H1 (cell line): ENCODE measurements around the gene CDKN2A. TPM values are rescaled to one million over a fixed set of nuclear protein-coding genes. Genes with fewer than 3 reads are reported as not detected.

Experiments
- CTCF ChIA-PET: fragments of 300-600 bp; sonication (Branson Sonifier 250); formaldehyde crosslinking; loops from one replicate; lab custom pipeline; 2021; ENCODE audit not compliant: partially characterized antibody; lab: Charles Lee
- POLR2A ChIA-PET: fragments of 300-600 bp; sonication (Branson Sonifier 250); formaldehyde crosslinking; loops from one replicate; lab custom pipeline; 2021; ENCODE audit warnings: inconsistent platforms; ENCODE audit not compliant: partially characterized antibody; lab: Charles Lee
- DNase-seq, 2 experiments: peaks; one replicate each; pipeline versions ENCODE4 v3.0.0 to v3.0.0-alpha.2; 2010 to 2022; ENCODE audit warnings: low spot score in 2 of 2, low read depth in 1 of 2, mixed read lengths in 1 of 2
- FAIRE-seq: peaks from 2 replicates; lab custom pipeline; 2011; peaks lifted over from hg19 to GRCh38; lab: Jason Lieb, UNC
- H2AFZ ChIP-seq: 2 replicates; pipeline ENCODE4 v1.8.1; 2012; ENCODE audit warnings: low read length, inconsistent platforms
- H2AK5ac ChIP-seq: 2 replicates; pipeline ENCODE4 v1.6.1; 2013; ENCODE audit warnings: low read depth, low read length
- H2BK120ac ChIP-seq: replicated peaks from 2 replicates; pipeline ENCODE3; 2013; ENCODE audit warnings: low read depth, low read length, inconsistent platforms
- H2BK12ac ChIP-seq: 2 replicates; pipeline ENCODE4 v1.6.1; 2013; ENCODE audit warnings: low read depth, low read length
- H2BK15ac ChIP-seq: 2 replicates; pipeline ENCODE4 v1.6.1; 2013; ENCODE audit warnings: low read length
- H2BK20ac ChIP-seq: 2 replicates; pipeline ENCODE4 v1.6.1; 2013; ENCODE audit warnings: low read length
- H2BK5ac ChIP-seq: 2 replicates; pipeline ENCODE4 v1.6.1; 2013; ENCODE audit warnings: low read depth, low read length
- H3K14ac ChIP-seq: 2 replicates; pipeline ENCODE4 v1.6.1; 2013; ENCODE audit warnings: inconsistent platforms; ENCODE audit not compliant: insufficient read length
- H3K18ac ChIP-seq: 2 replicates; pipeline ENCODE4 v1.6.1; 2013; ENCODE audit warnings: low read length; ENCODE audit errors: extremely low read depth
- H3K23ac ChIP-seq: 2 replicates; pipeline ENCODE4 v1.6.1; 2013; ENCODE audit warnings: inconsistent platforms; ENCODE audit not compliant: insufficient read length
- H3K23me2 ChIP-seq: 2 replicates; pipeline ENCODE4 v1.6.1; 2013; ENCODE audit warnings: low read depth, low read length
- H3K27ac ChIP-seq: 2 replicates; pipeline ENCODE4 v1.6.1; 2011; ENCODE audit warnings: low read depth, low read length, inconsistent platforms
- H3K27me3 ChIP-seq, 4 experiments: replicated peaks in 1 of 4; 1 replicate in 1 of 4; 2 replicates in 3 of 4; pipeline versions ENCODE4 v1.6.1 to v1.8.1; 2011 to 2013; ENCODE audit warnings: low read length in 3 of 4, mild to moderate bottlenecking in 3 of 4, inconsistent platforms in 2 of 4, mixed read lengths in 2 of 4, moderate library complexity in 1 of 4; ENCODE audit not compliant: control insufficient read depth in 3 of 4, insufficient read depth in 3 of 4; ENCODE audit errors: extremely low read depth in 1 of 4
- H3K36me3 ChIP-seq, 4 experiments: 2 replicates each; pipeline versions ENCODE4 v1.6.1 to v1.8.1; 2011 to 2013; ENCODE audit warnings: mild to moderate bottlenecking in 4 of 4, low read length in 3 of 4, moderate library complexity in 2 of 4, control low read depth in 1 of 4, inconsistent platforms in 1 of 4; ENCODE audit not compliant: insufficient read depth in 4 of 4, control insufficient read depth in 2 of 4
- H3K4ac ChIP-seq: replicated peaks from 2 replicates; pipeline ENCODE3; 2013; ENCODE audit warnings: low read length, low read depth, mixed read lengths, inconsistent platforms; ENCODE audit not compliant: insufficient read length
- H3K4me1 ChIP-seq, 4 experiments: replicated peaks in 1 of 4; 1 replicate in 1 of 4; 2 replicates in 3 of 4; pipeline versions ENCODE4 v1.6.1 to v1.8.1; 2011 to 2013; ENCODE audit warnings: low read length in 3 of 4, inconsistent platforms in 2 of 4, mixed read lengths in 1 of 4; ENCODE audit not compliant: insufficient read depth in 4 of 4, control insufficient read depth in 3 of 4
- H3K4me2 ChIP-seq, 2 experiments: 2 replicates each; pipeline versions ENCODE4 v1.6.1 to v1.8.1; 2011 to 2013; ENCODE audit warnings: low read depth in 2 of 2, low read length in 2 of 2, control low read depth in 1 of 2, inconsistent platforms in 1 of 2, mild to moderate bottlenecking in 1 of 2; ENCODE audit not compliant: insufficient read depth in 1 of 2
- H3K4me3 ChIP-seq, 4 experiments: fragments of 200-600, 300-600 bp in 1 of 4; sonication (generic), shearing (Covaris generic), sonication (Bioruptor Twin) in 1 of 4; 2 replicates each; pipeline versions ENCODE4 v1.5.1 to v1.8.1; 2011 to 2016; ENCODE audit warnings: low read length in 4 of 4, low read depth in 3 of 4, control low read depth in 2 of 4, inconsistent platforms in 2 of 4, mild to moderate bottlenecking in 2 of 4, mixed read lengths in 1 of 4, moderate library complexity in 1 of 4; ENCODE audit not compliant: insufficient read depth in 2 of 4; ENCODE audit errors: extremely low read depth in 1 of 4
- H3K56ac ChIP-seq: replicated peaks from 2 replicates; pipeline ENCODE3; 2013; ENCODE audit warnings: low read depth, mild to moderate bottlenecking, mixed read lengths, low read length, inconsistent platforms; ENCODE audit not compliant: insufficient read length
- H3K79me1 ChIP-seq: 2 replicates; pipeline ENCODE4 v1.6.1; 2013; ENCODE audit warnings: low read depth, low read length, control low read depth
- H3K79me2 ChIP-seq, 2 experiments: 2 replicates each; pipeline versions ENCODE4 v1.6.1 to v1.8.1; 2012 to 2013; ENCODE audit warnings: low read length in 2 of 2, mild to moderate bottlenecking in 2 of 2, inconsistent platforms in 1 of 2; ENCODE audit not compliant: insufficient read depth in 2 of 2, control insufficient read depth in 1 of 2
- H3K9ac ChIP-seq, 4 experiments: replicated peaks in 1 of 4; 1 replicate in 1 of 4; 2 replicates in 3 of 4; pipeline versions ENCODE4 v1.6.1 to v1.8.1; 2011 to 2013; ENCODE audit warnings: low read depth in 3 of 4, low read length in 3 of 4, control low read depth in 2 of 4, mild to moderate bottlenecking in 2 of 4, moderate library complexity in 2 of 4, inconsistent platforms in 1 of 4; ENCODE audit errors: extremely low read depth in 1 of 4
- H3K9me3 ChIP-seq, 2 experiments: 2 replicates each; pipeline versions ENCODE4 v1.6.1 to v1.8.1; 2012 to 2013; ENCODE audit warnings: mild to moderate bottlenecking in 2 of 2, moderate library complexity in 2 of 2, control low read depth in 1 of 2, inconsistent platforms in 1 of 2, low read depth in 1 of 2, low read length in 1 of 2, mixed read lengths in 1 of 2; ENCODE audit not compliant: insufficient read depth in 2 of 2
- H4K20me1 ChIP-seq, 2 experiments: replicated peaks in 1 of 2; 2 replicates each; pipeline versions ENCODE3 to v1.8.1; 2011 to 2013; ENCODE audit warnings: inconsistent platforms in 2 of 2, low read length in 2 of 2, mild to moderate bottlenecking in 1 of 2; ENCODE audit not compliant: insufficient read depth in 2 of 2, control insufficient read depth in 1 of 2
- H4K5ac ChIP-seq: 2 replicates; pipeline ENCODE4 v1.6.1; 2013; ENCODE audit warnings: low read length, low read depth, mixed read lengths, inconsistent platforms; ENCODE audit not compliant: insufficient read length
- H4K8ac ChIP-seq: 2 replicates; pipeline ENCODE4 v1.8.0; 2013; ENCODE audit warnings: mild to moderate bottlenecking, moderate library complexity, low read length, inconsistent platforms; ENCODE audit not compliant: insufficient read depth; ENCODE audit errors: extremely low read depth
- H4K91ac ChIP-seq: replicated peaks from 2 replicates; pipeline ENCODE3; 2013; ENCODE audit warnings: low read length, mixed read lengths, inconsistent platforms; ENCODE audit not compliant: insufficient read length
- BRCA1 ChIP-seq: IDR thresholded peaks from 2 replicates; pipeline ENCODE4 v1.6.1; 2012; ENCODE audit warnings: low read depth, low read length, improper control_type of control experiment
- KDM4A ChIP-seq: IDR thresholded peaks from one replicate; pipeline ENCODE4 v1.7.1; 2012; ENCODE audit warnings: low read depth, mild to moderate bottlenecking, moderate library complexity, low read length, inconsistent platforms; ENCODE audit not compliant: severe bottlenecking
- KDM5A ChIP-seq: fragments of 200-600 bp; IDR thresholded peaks from 2 replicates; pipeline ENCODE4 v1.7.1; 2012; ENCODE audit warnings: mild to moderate bottlenecking, low read length, inconsistent platforms, mixed read lengths
- RAD21 ChIP-seq, 2 experiments: IDR thresholded peaks in 1 of 2; conservative IDR thresholded peaks in 1 of 2; 2 replicates each; pipeline ENCODE4 v1.6.1; 2011; ENCODE audit warnings: low read depth in 2 of 2, low read length in 2 of 2, improper control_type of control experiment in 1 of 2, inconsistent platforms in 1 of 2, mild to moderate bottlenecking in 1 of 2, moderate library complexity in 1 of 2
- TCF12 ChIP-seq: IDR thresholded peaks from 2 replicates; pipeline ENCODE4 v1.6.1; 2011; ENCODE audit warnings: low read depth, mild to moderate bottlenecking, low read length
- WGBS, 2 experiments: shearing (Covaris generic) in 1 of 2; methylation state at CpG; one replicate each; pipeline versions ENCODE4 v1.1.6 to v1.1.7; 2013 to 2015; ENCODE audit warnings: low lambda C conversion rate in 2 of 2, mixed read lengths in 2 of 2, inconsistent platforms in 1 of 2, low coverage in 1 of 2, missing lambda C conversion rate in 1 of 2; ENCODE audit not compliant: insufficient replicate concordance in 2 of 2, insufficient coverage in 1 of 2, insufficient read length in 1 of 2; ENCODE audit errors: extremely low coverage in 1 of 2, missing lambda C conversion rate in 1 of 2; 5-methylcytosine and 5-hydroxymethylcytosine counted together
- polyA plus RNA-seq, 7 experiments: library from polyadenylated mRNA; depleted of rRNA in 3 of 7; stranded (reverse) in 5 of 7; unstranded in 2 of 7; fragments of >200 nt in 5 of 7; fragments of 200-250 nt in 2 of 7; gene quantifications; 1 replicate in 5 of 7; 2 replicates in 1 of 7; 4 replicates in 1 of 7; pipeline versions ENCODE4 v1.2.1 to v1.2.3, GENCODE V29; 2011 to 2013; ENCODE audit warnings: missing spikeins in 2 of 7, mixed read lengths in 2 of 7
- total RNA-seq: library from RNA; stranded (reverse); fragmentation: NEBNext Ultra II Directional; extraction: Animal tissue kit (Norgen Biotek cat#: 25700); gene quantifications from 2 replicates; pipeline ENCODE4 v1.2.1, GENCODE V29; 2021
- TF ChIP-seq, protein P1 (sequence below): IDR thresholded peaks from 2 replicates; pipeline ENCODE4 v1.6.1; 2011; ENCODE audit warnings: low read length, improper control_type of control experiment
- TF ChIP-seq, protein P2 (sequence below), 3 experiments: IDR thresholded peaks; 1 replicate in 2 of 3; 2 replicates in 1 of 3; pipeline versions ENCODE4 v1.5.1 to v1.6.1; 2011; ENCODE audit warnings: low read length in 3 of 3, mild to moderate bottlenecking in 3 of 3, inconsistent platforms in 2 of 3, low read depth in 1 of 3, moderate library complexity in 1 of 3; ENCODE audit not compliant: insufficient read depth in 1 of 3; ENCODE audit errors: control extremely low read depth in 1 of 3

CDKN2A gene
- total and polyA plus RNA-seq, 2 of the 8 experiments (the other 6 are each of a cell fraction or from before 2014, with no cell fraction given) = 0.51 to 0.73 TPM

DNA sequence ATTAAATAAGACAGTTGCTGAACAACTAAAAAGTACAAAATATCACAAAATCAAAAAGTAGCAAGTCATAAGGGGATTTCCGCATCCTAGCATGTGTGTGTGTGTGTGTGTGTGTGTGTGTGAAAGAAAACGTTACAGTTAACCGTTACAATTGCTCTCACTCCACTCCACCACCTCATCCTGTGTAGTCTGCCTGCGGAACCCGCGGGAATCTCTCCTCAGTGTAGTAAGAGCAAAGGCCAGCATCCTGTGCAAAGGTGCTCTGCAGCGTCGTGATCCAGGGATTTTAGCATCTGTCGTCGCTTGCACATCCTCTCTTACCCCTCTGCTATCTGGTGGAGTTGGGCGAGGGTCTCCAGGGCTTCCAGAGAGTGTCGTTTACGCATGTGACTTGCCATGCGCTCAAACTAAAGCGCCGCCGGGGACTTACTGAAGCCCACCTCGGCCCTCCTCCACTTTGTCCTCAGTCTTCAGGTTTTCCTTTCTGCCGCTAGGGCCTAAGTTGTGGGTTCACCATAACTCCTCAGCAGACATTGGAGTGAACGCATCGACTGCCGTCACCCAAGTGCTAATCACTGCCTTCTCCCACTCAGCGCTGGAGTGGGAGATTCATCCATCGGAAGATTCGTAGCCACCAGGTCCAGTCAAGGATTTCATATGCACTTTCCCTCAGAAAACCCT lies 11.0 kb upstream of the CDKN2A start:
- CTCF ChIA-PET = no interaction called here
- no peak overlapping the region for H3K27ac ChIP-seq
- H4K5ac ChIP-seq = no peak overlapping the region
- H2AK5ac ChIP-seq = no peak overlapping the region
- H2BK15ac ChIP-seq = no peak overlapping the region
- POLR2A ChIA-PET = no interaction called here
- no peak overlapping the region for H3K9ac ChIP-seq
- no peaks in the 10 kb centered on the region for H3K79me1 ChIP-seq
- H3K4ac ChIP-seq = no peak overlapping the region
- H3K4me3 ChIP-seq = peak overlapping the region; percentile 14 to 59 (median 34); a peak in 5 of 8 replicates
- H3K27me3 ChIP-seq = peaks cover 29 to 74% (median 49%) of the 10 kb centered on the region in 4 experiments
- peak overlapping the region; percentile 88 to 95 for H3K4me2 ChIP-seq
- no peaks in the 10 kb centered on the region; a peak in 1 of 8 replicates for H3K36me3 ChIP-seq
- H2BK120ac ChIP-seq = no peak overlapping the region
- H4K8ac ChIP-seq = no peak overlapping the region; the same call in 1 of the 2 replicates
- H2BK5ac ChIP-seq = 0 out of 2 replicates have a peak overlapping the region, but pooled peaks have one; percentile 9
- 0 out of 2 replicates have a peak overlapping the region, but pooled peaks have one; percentile 46 for H2AFZ ChIP-seq
- no peaks in the 10 kb centered on the region for H3K79me2 ChIP-seq
- no peak overlapping the region for H3K18ac ChIP-seq
- 0 out of 2 replicates have a peak overlapping the region, but pooled peaks have one; percentile 22 for H2BK12ac ChIP-seq
- H3K23me2 ChIP-seq = peaks cover 18% of the 10 kb centered on the region; the same call in 1 of the 2 replicates
- H2BK20ac ChIP-seq = no peak overlapping the region
- WGBS, 2 experiments = 3% methylated on average over 25 of the region's 25 CpGs; no CpG with 5 or more reads in 1 of the 2 experiments
- H3K9me3 ChIP-seq = no peaks in the 10 kb centered on the region
- H4K91ac ChIP-seq = no peak overlapping the region
- H4K20me1 ChIP-seq = peaks cover 0 to 13% of the 10 kb centered on the region in 2 experiments
- H3K23ac ChIP-seq = no peak overlapping the region
- H3K56ac ChIP-seq = no peak overlapping the region
- H3K4me1 ChIP-seq = peaks cover 3 to 11% (median 5%) of the 10 kb centered on the region in 4 experiments; a peak in 6 of 7 replicates
- no peak for FAIRE-seq
- no peak overlapping the region for H3K14ac ChIP-seq
- DNase-seq = peak in 1 of 2 experiments; percentile 66
- TF ChIP-seq KDM4A (peak; percentile 44), RAD21 (IDR thresholded peaks at IDR 0.05 in 1 of 2, conservative IDR thresholded peaks at IDR 0.05 in 1 of 2; ENCODE audit: low read depth in 2 of 2, low read length in 2 of 2) (peak in 1 of 2 experiments; percentile 20; a peak in 1 of 4 replicates), TCF12 (no peak), BRCA1 (no peak), KDM5A (no peak)
- TF ChIP-seq, protein P1, sequence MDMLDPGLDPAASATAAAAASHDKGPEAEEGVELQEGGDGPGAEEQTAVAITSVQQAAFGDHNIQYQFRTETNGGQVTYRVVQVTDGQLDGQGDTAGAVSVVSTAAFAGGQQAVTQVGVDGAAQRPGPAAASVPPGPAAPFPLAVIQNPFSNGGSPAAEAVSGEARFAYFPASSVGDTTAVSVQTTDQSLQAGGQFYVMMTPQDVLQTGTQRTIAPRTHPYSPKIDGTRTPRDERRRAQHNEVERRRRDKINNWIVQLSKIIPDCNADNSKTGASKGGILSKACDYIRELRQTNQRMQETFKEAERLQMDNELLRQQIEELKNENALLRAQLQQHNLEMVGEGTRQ = 0 out of 2 replicates have a peak, but pooled peaks have one; percentile 14
- TF ChIP-seq, protein P2, sequence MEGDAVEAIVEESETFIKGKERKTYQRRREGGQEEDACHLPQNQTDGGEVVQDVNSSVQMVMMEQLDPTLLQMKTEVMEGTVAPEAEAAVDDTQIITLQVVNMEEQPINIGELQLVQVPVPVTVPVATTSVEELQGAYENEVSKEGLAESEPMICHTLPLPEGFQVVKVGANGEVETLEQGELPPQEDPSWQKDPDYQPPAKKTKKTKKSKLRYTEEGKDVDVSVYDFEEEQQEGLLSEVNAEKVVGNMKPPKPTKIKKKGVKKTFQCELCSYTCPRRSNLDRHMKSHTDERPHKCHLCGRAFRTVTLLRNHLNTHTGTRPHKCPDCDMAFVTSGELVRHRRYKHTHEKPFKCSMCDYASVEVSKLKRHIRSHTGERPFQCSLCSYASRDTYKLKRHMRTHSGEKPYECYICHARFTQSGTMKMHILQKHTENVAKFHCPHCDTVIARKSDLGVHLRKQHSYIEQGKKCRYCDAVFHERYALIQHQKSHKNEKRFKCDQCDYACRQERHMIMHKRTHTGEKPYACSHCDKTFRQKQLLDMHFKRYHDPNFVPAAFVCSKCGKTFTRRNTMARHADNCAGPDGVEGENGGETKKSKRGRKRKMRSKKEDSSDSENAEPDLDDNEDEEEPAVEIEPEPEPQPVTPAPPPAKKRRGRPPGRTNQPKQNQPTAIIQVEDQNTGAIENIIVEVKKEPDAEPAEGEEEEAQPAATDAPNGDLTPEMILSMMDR (IDR thresholded peaks at IDR 0.05; ENCODE audit: control extremely low read depth in 1 of 3, insufficient read depth in 1 of 3, low read depth in 1 of 3, low read length in 3 of 3) = peak in 1 of 3 experiments; percentile 36; a peak in 2 of 4 replicates
